PC-3 (cell line): Measurements from ENCODE around the gene ERO1B. TPM values are rescaled to one million over a fixed set of nuclear protein-coding genes. Genes with fewer than 3 reads are reported as not detected.

Experiments
- ATAC-seq: fragments of 200-7000 bp; cut with Tn5 transposase; 2 replicates; pipeline ENCODE4 v1.9.1; 2020; ENCODE audit warnings: mild to moderate bottlenecking, moderate library complexity
- BruUV-seq: library from RNA; stranded (reverse); fragments of 400-500 nt; replicated peaks from 2 replicates; lab custom pipeline; 2021; lab: Mats Ljungman, UMichigan
- CTCF ChIA-PET: fragments of 300-600 bp; sonication (Branson Sonifier 250); formaldehyde crosslinking; loops from one replicate; lab custom pipeline; 2022; ENCODE audit warnings: antibody characterized with exemption; lab: Charles Lee
- POLR2A ChIA-PET: fragments of 300-600 bp; sonication (Branson Sonifier 250); formaldehyde crosslinking; loops from one replicate; lab custom pipeline; 2022; ENCODE audit warnings: antibody characterized with exemption; ENCODE audit not compliant: unreplicated experiment; lab: Charles Lee
- DNase-seq: peaks from one replicate; pipeline ENCODE4 v3.0.0-alpha.2; 2015
- H2AFZ ChIP-seq: fragments of 300-600 bp; sonication (generic); 2 replicates; pipeline ENCODE4 v1.6.0; 2016; ENCODE audit warnings: antibody characterized with exemption, low read length
- H3F3A ChIP-seq: fragments of 300-600 bp; sonication (generic); one replicate; pipeline ENCODE4 v1.6.0; 2017; ENCODE audit warnings: antibody characterized with exemption, low read length, control low read depth, mild to moderate bottlenecking; ENCODE audit not compliant: unreplicated experiment
- H3K27ac ChIP-seq: fragments of 300-600 bp; sonication (generic); 2 replicates; pipeline ENCODE4 v1.5.1; 2016; ENCODE audit warnings: mild to moderate bottlenecking, low read length
- H3K27me3 ChIP-seq: fragments of 300-600 bp; sonication (generic); 2 replicates; pipeline ENCODE4 v1.6.1; 2016; ENCODE audit warnings: low read length, mixed read lengths
- H3K36me3 ChIP-seq: fragments of 300-600 bp; sonication (generic); 2 replicates; pipeline ENCODE4 v1.6.1; 2016; ENCODE audit warnings: low read depth, mixed run types, low read length, mixed read lengths
- H3K4me1 ChIP-seq: fragments of 300-600 bp; sonication (generic); 2 replicates; pipeline ENCODE4 v1.5.1; 2016; ENCODE audit warnings: low read length; ENCODE audit not compliant: insufficient read depth
- H3K4me2 ChIP-seq: fragments of 300-600 bp; sonication (generic); 2 replicates; pipeline ENCODE4 v1.6.0; 2016; ENCODE audit warnings: low read length
- H3K4me3 ChIP-seq: fragments of 300-600 bp; sonication (generic); 2 replicates; pipeline ENCODE4 v1.5.1; 2016; ENCODE audit warnings: mild to moderate bottlenecking, low read length, mixed read lengths
- H3K79me2 ChIP-seq: fragments of 300-600 bp; sonication (generic); 2 replicates; pipeline ENCODE4 v1.6.1; 2017; ENCODE audit warnings: low read length, mixed read lengths
- H3K9ac ChIP-seq: fragments of 300-600 bp; sonication (generic); 2 replicates; pipeline ENCODE4 v1.6.0; 2016; ENCODE audit warnings: mild to moderate bottlenecking, low read length
- H3K9me2 ChIP-seq: fragments of 300-600 bp; sonication (generic); replicated peaks from 2 replicates; pipeline ENCODE4 v1.6.1; 2016; ENCODE audit warnings: mixed run types, low read length, mixed read lengths
- H3K9me3 ChIP-seq: fragments of 300-600 bp; sonication (generic); 2 replicates; pipeline ENCODE4 v1.6.1; 2016; ENCODE audit warnings: low read length, mixed read lengths
- H4K20me1 ChIP-seq: fragments of 300-600 bp; sonication (generic); 2 replicates; pipeline ENCODE4 v1.6.1; 2016; ENCODE audit warnings: low read length, mixed read lengths
- CTCF ChIP-seq: fragments of 300-600 bp; sonication (generic); conservative IDR thresholded peaks from 2 replicates; pipeline ENCODE4 v1.5.1; 2017; ENCODE audit warnings: antibody characterized with exemption, low read depth, mild to moderate bottlenecking, low read length
- EZH2 ChIP-seq: fragments of 300-600 bp; sonication (generic); IDR thresholded peaks from one replicate; pipeline ENCODE4 v1.6.1; 2017; ENCODE audit warnings: antibody characterized with exemption, mild to moderate bottlenecking, low read length; ENCODE audit not compliant: unreplicated experiment
- EZH2phosphoT487 ChIP-seq: fragments of 300-600 bp; sonication (generic); IDR thresholded peaks from 2 replicates; pipeline ENCODE4 v1.6.1; 2018; ENCODE audit warnings: mild to moderate bottlenecking, antibody characterized with exemption, low read length, borderline replicate concordance
- intact Hi-C: fragments of 100-400 bp; cut with micrococcal nuclease; formaldehyde crosslinking; loops from 2 replicates; pipeline ENCODE4 v1.9.0; 2023
- total RNA-seq: library from RNA; depleted of rRNA; stranded (reverse); fragments of >200 nt; gene quantifications from 2 replicates; pipeline ENCODE4 v1.2.3, GENCODE V29; 2014

ERO1B gene
- total RNA-seq, 1 experiment from 2014 or later, result 0.95 TPM

DNA sequence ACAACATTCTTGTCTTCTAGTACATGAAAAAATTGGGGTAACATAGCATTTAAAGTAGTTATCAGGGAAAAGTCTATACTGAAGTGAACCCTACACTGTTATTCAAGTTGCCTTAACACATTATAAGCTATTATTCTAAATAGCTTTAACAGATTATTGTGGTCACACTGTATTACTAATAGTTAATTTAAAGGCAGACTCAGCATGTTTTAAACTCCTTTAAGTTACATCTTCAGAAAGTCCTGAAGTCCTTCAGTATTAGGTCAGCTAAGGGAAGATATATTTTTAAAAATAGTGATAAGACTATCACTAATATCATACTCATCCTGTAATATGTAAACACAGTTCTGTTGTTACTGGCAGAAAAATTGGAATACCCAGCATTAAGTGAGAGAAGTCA, 72.0 kb downstream of the ERO1B start:
- DNase-seq (no peak), ATAC-seq (no peak)
- intact Hi-C loops, result no loop called here
- Histone ChIP-seq H3K9ac (no peak overlapping the region), H3K36me3 (no peaks in the 10 kb centered on the region), H3K4me1 (peaks cover 4% of the 10 kb centered on the region), H3F3A (no peaks in the 10 kb centered on the region), H2AFZ (no peak overlapping the region), H3K9me3 (no peaks in the 10 kb centered on the region), H3K79me2 (no peaks in the 10 kb centered on the region), H3K4me2 (no peak overlapping the region), H3K27me3 (no peaks in the 10 kb centered on the region), H3K4me3 (no peak overlapping the region), H3K27ac (no peak overlapping the region), H4K20me1 (no peaks in the 10 kb centered on the region), H3K9me2 (no peaks in the 10 kb centered on the region)
- BruUV-seq, result no TSS peak
- TF ChIP-seq CTCF, result no peak
- TF ChIP-seq EZH2, result no peak
- no peak for TF ChIP-seq EZH2phosphoT487
- CTCF ChIA-PET, result no interaction called here
- POLR2A ChIA-PET, result no interaction called here

DNA sequence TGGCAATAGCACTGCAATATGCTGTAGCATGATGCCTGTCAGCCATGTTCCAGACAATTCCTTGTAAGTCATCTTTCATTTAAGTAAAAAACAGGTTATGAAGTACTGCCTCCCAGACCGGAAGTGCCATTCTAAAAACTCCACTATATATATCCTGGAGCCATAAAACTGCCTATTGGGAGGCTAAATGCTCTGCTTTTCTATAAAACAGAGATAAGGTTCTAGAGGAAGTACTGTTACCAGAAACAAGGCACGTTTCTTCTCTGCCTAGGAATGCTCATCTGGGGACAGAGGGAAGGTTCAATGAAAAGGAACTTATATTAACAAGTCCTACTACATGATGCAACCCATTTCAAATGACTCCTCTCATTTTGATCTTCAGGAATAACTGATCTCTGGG, 72.6 kb downstream of the ERO1B start:
- intact Hi-C loops, result no loop called here
- TF ChIP-seq EZH2 (no peak), CTCF (no peak), EZH2phosphoT487 (no peak)

GRCh38 chr1:236207569-236207968, 74.2 kb downstream of the ERO1B start:
- CTCF ChIA-PET, result no interaction called here

More for the DNA sequence above, 72.6 kb downstream of the ERO1B start:
- no peak for DNase-seq
- no TSS peak for BruUV-seq
- Histone ChIP-seq H3K4me3 (no peak overlapping the region), H3K9me3 (no peaks in the 10 kb centered on the region), H4K20me1 (no peaks in the 10 kb centered on the region), H3K9ac (no peak overlapping the region), H3F3A (no peaks in the 10 kb centered on the region), H3K36me3 (no peaks in the 10 kb centered on the region), H3K4me2 (no peak overlapping the region), H3K4me1 (peaks cover 10% of the 10 kb centered on the region), H3K27ac (no peak overlapping the region), H3K27me3 (no peaks in the 10 kb centered on the region), H3K9me2 (no peaks in the 10 kb centered on the region), H2AFZ (no peak overlapping the region), H3K79me2 (no peaks in the 10 kb centered on the region)
- ChIA-PET POLR2A (no interaction called here), CTCF (no interaction called here)
- no peak for ATAC-seq

More at GRCh38 chr1:236207569-236207968, 74.2 kb downstream of the ERO1B start:
- no peak for DNase-seq
- no TSS peak for BruUV-seq
- Histone ChIP-seq H3K36me3 (no peaks in the 10 kb centered on the region), H3K9me3 (no peaks in the 10 kb centered on the region), H3K9me2 (no peaks in the 10 kb centered on the region), H3K4me1 (peaks cover 11% of the 10 kb centered on the region), H3K4me3 (no peak overlapping the region), H4K20me1 (no peaks in the 10 kb centered on the region), H2AFZ (no peak overlapping the region), H3F3A (no peaks in the 10 kb centered on the region), H3K27me3 (no peaks in the 10 kb centered on the region), H3K9ac (no peak overlapping the region), H3K27ac (no peak overlapping the region), H3K79me2 (no peaks in the 10 kb centered on the region), H3K4me2 (no peak overlapping the region)
- no peak for TF ChIP-seq EZH2phosphoT487
- TF ChIP-seq EZH2, result no peak
- no peak for TF ChIP-seq CTCF
- intact Hi-C loops, result no loop called here
- ATAC-seq, result no peak
- POLR2A ChIA-PET, result no interaction called here
